HG02610 (cell line): ENCODE results near the gene LSMEM2.
"Not testable (repeated sequence)": the region's sequence is repeated elsewhere in the genome, so short reads cannot be mapped to it uniquely, and the experiment has no call there.

ENCODE experiments used
- ATAC-seq: cut with Tn5 transposase; IDR thresholded peaks from one replicate; pipeline ENCODE4 v1.9.1; 2021; ENCODE audit warnings: mild to moderate bottlenecking, moderate library complexity; ENCODE audit not compliant: unreplicated experiment

The LSMEM2 gene

GRCh38 chr3:50297896-50298725 lies 19.2 kb downstream of the LSMEM2 start:
- no peak for ATAC-seq

- peak; percentile 86 for ATAC-seq
Observed at GRCh38 chr3:50298836-50299637, 20.1 kb downstream of the LSMEM2 start, which contains the start of the genes HYAL3 and NAA80. HYAL3 (minus strand) TSS chr3:50299405; CDS start chr3:50295602, 3,803 bp downstream. NAA80 (minus strand) TSS chr3:50299405; CDS start chr3:50297463, 1,942 bp downstream.

DNA sequence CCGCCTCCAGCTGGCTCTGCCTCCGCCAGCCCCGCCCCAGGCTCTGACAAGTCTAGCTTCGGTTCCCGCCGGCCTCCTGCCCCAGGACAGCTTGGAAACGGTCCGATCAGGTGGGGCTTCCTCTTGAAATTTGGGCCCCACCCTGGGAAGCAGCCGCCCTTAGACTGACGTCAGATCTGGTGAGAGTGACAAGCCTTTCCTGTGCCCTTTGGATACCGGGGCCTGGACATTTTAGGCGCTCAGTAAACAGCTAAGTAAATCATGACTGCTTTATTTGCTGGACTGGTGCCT lies 20.7 kb downstream of the LSMEM2 start:
- no peak for ATAC-seq

GRCh38 chr3:50299929-50300680 lies 21.2 kb downstream of the LSMEM2 start:
- no peak for ATAC-seq

- ATAC-seq, result no peak
Observed at GRCh38 chr3:50300681-50301254, 21.9 kb downstream of the LSMEM2 start.

DNA sequence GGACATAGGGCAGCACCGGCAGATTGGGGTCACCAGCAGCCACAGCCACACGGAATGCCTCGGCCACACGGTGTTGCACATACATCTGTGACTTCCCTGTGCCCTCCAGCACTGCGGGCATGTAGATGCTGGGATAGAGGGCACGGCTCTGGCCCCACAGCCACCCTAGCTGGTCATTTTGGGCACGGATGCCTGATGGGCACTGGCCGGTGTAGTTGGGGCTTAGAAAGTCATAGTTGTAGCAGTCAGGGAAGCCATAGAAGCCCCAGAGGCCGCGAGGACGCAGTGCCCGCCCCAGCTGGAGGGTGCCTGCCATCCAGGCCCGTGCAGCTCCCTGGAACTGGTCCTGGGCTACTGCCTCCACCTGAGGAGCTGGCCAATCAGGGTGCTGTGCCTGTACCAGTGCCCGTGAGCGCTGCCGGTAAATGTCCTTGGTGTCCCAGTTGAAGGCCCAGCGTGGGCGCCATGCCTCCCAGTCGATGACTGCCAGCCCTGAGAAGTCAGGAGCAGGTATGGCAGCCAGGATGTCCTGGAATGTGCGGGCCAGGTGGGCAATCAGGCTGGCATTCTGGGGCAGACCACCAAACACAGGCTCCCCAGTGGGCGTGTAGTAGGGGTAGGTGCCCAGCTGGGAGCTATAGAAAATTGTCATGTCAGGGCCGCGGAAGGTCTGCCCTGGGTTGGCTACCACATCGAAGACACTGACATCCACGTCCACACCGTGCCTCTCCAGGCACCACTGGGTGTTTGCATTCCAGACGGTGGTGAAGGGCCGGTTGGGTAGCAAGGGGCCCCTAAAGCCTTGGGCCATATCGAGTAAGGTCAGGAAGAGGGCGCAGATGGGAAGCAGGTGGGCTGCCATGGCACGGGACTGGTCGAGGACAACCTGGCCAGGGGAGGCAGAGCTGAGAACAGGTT lies 23.5 kb downstream of the LSMEM2 start:
- ATAC-seq, result no peak

- no peak for ATAC-seq
Observed at GRCh38 chr3:50303013-50303815, 24.3 kb downstream of the LSMEM2 start, which contains the start of gene HYAL1. HYAL1 (minus strand) TSS chr3:50303574; CDS start chr3:50302956, 618 bp downstream.

- ATAC-seq, result no peak
Observed at GRCh38 chr3:50304601-50305000, 25.7 kb downstream of the LSMEM2 start.

DNA sequence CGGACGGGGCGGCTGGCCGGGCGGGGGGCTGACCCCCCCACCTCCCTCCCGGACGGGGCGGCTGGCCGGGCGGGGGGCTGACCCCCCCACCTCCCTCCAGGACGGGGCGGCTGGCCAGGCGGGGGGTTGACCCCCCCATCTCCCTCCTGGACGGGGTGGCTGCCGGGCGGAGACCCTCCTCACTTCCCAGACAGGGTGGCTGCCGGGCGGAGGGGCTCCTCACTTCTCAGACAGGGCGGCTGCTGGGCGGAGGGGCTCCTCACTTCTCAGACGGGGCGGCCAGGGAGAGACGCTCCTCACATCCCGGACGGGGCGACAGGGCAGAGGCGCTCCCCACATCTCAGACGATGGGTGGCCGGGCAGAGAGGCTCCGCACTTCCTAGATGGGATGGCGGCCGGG lies 33.2 kb downstream of the LSMEM2 start:
- not testable (repeated sequence) for ATAC-seq

DNA sequence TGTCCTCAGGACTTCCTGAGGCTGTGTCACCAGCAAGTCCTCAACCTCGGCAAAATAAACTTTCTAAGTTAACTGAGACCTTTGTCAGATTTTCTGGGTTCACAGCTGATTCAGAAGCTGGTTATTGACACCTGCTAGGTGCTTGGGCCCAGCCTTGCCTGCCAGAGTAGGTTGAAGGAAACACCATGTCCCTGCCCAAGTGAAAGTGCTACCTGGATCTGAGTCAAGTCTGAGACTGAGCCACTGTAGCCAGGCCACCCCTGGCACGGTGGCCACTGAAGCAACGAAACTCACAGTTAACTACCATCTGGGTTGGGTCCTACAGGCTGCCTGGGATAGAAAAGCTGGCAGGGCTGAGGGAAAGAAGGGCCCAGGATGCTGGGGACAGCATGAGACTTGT lies 35.5 kb downstream of the LSMEM2 start:
- ATAC-seq, result no peak

DNA sequence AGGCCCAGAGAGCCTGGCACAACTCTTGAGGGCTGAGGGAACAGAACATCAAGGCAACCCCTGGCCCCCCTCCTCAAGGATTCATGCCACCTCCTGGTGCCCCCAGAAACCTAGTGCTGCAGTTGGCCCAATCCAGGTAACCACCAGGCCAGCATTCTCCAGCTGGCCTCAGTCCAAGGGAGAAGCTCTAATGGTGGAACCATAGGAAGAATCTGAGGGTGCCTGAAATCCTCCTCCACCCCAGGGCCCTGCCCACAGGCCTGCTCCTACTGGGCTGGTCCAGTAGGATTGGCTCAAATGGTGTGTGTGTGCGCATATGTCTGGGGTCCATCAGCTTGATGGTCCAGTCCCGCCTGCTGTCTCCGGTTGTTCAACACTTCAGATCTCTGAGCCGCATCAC lies 35.9 kb downstream of the LSMEM2 start:
- ATAC-seq, result no peak

DNA sequence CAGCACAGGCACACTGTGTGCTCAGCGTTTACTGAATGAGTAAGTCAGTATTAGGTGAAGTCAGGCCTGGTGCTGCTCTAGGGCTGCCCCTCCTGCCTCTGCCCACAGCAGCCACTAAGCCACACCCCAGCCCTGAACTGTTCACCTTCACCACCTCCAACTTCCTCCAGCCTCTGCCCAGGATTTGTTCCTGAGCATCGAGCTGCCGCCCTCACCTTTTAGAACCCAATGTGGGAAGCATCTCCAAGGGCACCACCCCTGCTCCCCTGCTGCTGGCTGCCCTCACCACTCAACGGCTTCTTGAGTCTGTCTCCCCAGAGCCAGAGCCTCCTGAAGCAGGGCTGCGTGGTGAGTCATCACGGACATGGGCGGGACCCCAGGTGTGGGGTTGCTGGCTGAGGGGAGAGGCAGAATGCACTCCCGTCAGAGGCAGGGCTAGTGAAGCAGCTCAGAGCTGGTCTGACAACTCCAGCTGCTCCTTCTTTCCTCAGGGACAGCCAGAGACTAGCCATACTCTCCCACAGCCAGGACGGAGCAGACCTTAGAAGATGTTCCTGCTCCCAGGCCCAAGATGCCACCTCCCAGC lies 37.9 kb downstream of the LSMEM2 start:
- ATAC-seq, result no peak

DNA sequence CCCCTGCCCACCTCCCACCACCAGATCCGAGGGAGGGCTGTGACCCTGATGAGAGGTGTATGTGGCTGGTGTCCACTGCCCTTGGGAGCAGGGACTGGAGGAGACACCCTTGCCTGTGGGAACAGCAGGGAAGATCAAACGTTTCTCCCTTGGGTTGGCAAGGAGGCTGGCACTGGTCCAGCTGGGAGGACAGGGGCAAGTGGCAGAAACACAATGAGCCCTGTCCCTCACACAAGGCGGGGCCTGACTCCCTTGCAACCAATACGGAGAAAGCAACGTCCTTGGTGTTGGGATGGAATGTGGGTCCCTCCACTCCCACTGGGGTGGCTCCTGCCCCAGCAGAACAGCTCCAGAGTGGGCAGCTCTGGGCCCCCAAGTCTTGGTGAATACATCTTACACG lies 38.4 kb downstream of the LSMEM2 start:
- no peak for ATAC-seq

GRCh38 chr3:50318163-50318562 lies 39.3 kb downstream of the LSMEM2 start:
- no peak for ATAC-seq

DNA sequence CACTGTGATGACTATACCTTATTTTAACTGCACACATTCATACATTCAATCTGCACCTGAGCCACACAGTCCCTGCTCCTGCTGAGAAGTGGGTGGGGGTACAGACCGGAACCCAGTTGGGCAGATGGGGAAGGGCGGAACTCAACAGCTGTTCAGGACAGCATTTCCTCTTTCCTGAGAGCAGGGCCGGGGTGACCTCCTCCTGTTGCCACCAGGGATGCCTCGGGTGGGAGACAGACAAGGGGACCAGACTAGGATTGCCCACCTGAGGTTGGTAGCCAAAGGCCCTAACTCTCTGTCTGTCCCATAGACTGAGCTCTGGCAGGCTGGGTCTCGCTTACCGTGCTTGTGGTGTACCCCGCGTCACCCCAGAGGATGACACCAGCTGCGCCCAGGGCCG lies 39.7 kb downstream of the LSMEM2 start:
- ATAC-seq, result no peak

DNA sequence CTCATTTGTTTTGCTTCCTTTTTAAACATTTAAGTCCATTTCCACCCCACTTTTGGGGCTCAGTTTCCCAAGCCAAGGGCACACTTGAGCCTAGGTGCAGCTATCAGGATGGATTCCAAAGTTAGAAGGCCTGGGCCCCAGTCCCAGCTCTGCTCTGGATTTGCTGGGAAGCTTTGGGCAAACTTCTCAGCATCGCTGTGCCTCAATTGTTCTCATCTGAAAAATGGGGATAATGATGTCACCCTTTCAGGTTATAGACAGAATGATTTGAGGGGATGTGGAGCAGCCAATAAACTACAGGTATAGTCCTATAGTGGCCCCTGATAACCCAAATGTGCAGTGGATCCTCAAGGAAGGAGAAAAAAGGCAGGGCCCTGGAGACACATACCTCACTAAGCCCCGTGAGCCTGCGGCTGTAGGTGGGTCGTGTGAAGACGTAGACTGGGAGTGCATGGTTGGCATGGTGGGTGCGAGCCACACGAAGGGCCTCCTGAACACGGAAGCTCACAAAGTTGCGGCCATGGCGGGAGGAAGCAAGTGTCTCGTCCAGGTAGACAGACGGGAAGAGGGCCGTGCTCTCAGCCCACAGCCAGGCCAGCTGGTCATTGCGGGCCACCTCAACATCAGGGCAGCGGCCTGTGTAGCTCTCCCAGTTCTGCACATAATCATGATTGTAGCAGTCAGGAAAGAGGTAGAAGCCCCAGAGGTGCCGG lies 40.5 kb downstream of the LSMEM2 start:
- no peak for ATAC-seq

DNA sequence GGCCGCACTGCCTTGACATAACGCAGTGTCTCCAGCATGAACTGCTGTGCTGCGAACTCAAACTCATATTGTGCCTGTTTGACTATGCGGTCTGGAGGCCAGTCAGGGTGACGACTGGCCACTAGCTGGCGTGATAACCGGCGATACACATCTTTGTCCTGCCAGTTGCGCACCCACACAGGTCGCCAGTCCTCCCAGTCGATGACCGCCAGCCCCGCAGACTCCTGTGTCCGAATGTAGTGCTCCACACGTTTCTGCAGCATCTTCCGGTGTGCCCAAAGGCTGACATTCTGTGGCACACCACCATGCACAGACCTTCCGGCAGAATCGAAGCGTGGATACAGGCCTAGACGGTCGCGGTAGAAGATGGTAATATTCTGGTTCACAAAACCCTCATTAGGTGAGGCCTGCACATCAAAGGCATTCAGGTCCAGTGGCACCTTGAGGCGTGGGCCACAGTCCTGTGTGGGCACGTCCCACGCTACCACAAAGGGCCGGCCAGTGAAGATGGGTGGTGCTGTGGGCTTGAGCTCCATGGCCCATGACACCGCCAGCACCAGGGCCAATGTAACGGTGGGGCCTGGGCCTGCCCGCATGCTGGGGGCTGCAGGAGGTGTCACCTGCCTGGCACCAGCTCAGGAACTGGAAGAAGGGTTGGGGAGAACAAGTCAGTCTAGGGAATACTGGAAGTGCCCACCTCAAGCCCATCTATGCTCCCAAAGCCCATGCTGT lies 41.2 kb downstream of the LSMEM2 start:
- ATAC-seq, result no peak
